HUES64 (cell line): ENCODE measurements around the gene TTC28.

ENCODE experiments used
- H3K27ac ChIP-seq: 2 replicates; pipeline ENCODE4 v1.7.0; 2013; ENCODE audit warnings: low read depth, low read length, inconsistent platforms
- H3K27me3 ChIP-seq: 2 replicates; pipeline ENCODE4 v1.6.1; 2013; ENCODE audit warnings: mild to moderate bottlenecking, low read length; ENCODE audit not compliant: insufficient read depth
- H3K36me3 ChIP-seq: 2 replicates; pipeline ENCODE4 v1.6.1; 2013; ENCODE audit warnings: mild to moderate bottlenecking, low read length; ENCODE audit not compliant: insufficient read depth
- H3K4me1 ChIP-seq: 2 replicates; pipeline ENCODE4 v1.6.1; 2013; ENCODE audit warnings: mild to moderate bottlenecking, low read length, moderate library complexity; ENCODE audit not compliant: insufficient read depth
- H3K4me3 ChIP-seq: 2 replicates; pipeline ENCODE4 v1.5.1; 2013; ENCODE audit warnings: mild to moderate bottlenecking, low read length, moderate library complexity
- H3K9ac ChIP-seq: 2 replicates; pipeline ENCODE4 v1.6.1; 2013; ENCODE audit warnings: mild to moderate bottlenecking, low read depth, low read length
- H3K9me3 ChIP-seq: 2 replicates; pipeline ENCODE4 v1.6.1; 2013; ENCODE audit warnings: low read depth, low read length; ENCODE audit not compliant: insufficient read depth
- WGBS: fragments of 150-250, 120-280 bp; methylation state at CpG from one replicate; pipeline ENCODE4 v1.1.7; 2013; ENCODE audit warnings: missing lambda C conversion rate; 5-methylcytosine and 5-hydroxymethylcytosine counted together

Gene TTC28

DNA sequence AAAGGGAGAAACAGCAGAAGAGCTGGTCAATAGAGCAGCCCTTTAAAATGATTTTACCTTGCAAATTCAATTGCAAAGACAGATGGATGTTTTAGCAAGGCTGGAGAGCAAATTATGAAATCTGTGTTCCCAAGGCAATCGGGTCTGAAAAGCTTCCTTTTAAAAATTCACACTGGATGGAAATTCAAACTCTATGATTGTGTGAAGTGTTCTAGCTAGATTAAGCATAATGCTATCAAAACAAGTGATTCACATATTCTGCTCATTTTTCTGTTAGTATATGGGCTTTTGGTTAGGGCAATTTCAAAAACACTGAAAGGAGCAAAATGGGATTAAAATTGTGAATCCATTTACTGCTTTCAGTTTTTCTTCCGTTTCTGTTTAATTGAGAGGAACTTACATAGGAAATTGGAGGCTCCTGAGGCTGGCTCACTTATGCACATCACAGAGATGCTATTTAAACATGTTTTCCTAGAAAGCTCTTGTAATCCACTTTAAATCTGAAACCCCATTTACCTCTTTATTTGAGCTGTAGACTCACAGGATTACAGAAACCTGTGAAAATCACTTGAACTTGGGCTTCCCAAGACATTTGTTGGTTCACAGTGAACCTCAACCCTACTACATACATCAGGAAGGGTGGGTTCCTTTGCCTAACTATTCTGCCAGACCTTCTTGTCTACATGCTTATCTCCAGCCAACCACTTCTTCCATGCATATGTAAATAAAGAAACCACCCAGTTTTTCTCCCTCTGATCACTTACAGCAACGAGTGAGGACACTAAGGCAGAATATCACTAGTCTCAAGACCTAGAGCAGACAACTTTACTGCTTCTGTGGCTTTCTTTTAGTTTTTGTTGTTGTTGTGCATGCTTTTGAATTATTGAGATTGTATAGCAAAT, 558.7 kb downstream of the TTC28 start:
- H3K27me3 ChIP-seq = no peaks in the 10 kb centered on the region
- no peak overlapping the region for H3K4me3 ChIP-seq
- peaks cover 19% of the 10 kb centered on the region for H3K4me1 ChIP-seq
- H3K27ac ChIP-seq = no peak overlapping the region
- H3K9me3 ChIP-seq = no peaks in the 10 kb centered on the region
- no peaks in the 10 kb centered on the region for H3K36me3 ChIP-seq
- WGBS = 77% methylated on average over 3 of the region's 3 CpGs
- H3K9ac ChIP-seq = no peak overlapping the region

DNA sequence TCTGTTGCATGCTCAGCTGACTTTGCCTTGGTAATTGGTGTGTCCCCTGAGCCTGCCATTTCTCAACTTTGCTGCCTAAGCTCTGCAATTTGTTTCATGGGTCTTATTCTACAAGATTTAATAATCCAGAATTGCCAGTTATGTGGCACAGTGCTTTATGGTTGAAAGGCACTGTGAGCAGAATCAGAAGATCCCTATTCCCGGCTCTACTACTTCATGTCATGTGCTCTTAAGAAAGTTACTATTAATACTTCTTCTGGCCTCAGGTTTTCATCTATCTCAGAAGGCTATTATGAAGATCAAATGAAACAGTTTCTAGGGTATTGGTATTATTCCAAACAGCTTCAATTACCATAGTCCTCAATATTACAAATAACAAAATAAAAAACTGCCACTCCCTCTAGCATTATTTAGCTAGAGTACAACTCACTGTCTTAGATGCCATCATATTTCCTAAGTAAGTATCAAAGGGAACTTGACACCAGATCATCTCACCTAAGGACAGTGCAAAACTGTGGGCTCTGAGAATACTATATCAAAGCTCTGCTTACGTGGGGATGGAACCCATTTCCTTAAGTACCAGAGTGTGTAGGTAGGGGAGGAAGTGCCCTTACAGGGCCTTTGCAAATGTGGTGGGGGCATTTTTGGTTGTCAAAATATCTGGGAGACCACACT, 560.5 kb downstream of the TTC28 start:
- 96% methylated on average over 2 of the region's 2 CpGs for WGBS
- Histone ChIP-seq H3K36me3 (no peaks in the 10 kb centered on the region), H3K27me3 (no peaks in the 10 kb centered on the region), H3K9ac (no peak overlapping the region), H3K4me1 (peaks cover 19% of the 10 kb centered on the region), H3K27ac (no peak overlapping the region), H3K9me3 (no peaks in the 10 kb centered on the region), H3K4me3 (no peak overlapping the region)

GRCh38 chr22:28116219-28116673, 563.4 kb downstream of the TTC28 start:
- H3K9ac ChIP-seq = no peak overlapping the region
- H3K4me3 ChIP-seq = no peak overlapping the region
- 81% methylated on average over 2 of the region's 2 CpGs for WGBS
- H3K27ac ChIP-seq = no peak overlapping the region
- H3K4me1 ChIP-seq = peaks cover 39% of the 10 kb centered on the region
- no peaks in the 10 kb centered on the region for H3K36me3 ChIP-seq
- no peaks in the 10 kb centered on the region for H3K9me3 ChIP-seq
- H3K27me3 ChIP-seq = no peaks in the 10 kb centered on the region

GRCh38 chr22:28115426-28115825, 564.2 kb downstream of the TTC28 start:
- no peaks in the 10 kb centered on the region for H3K9me3 ChIP-seq
- no peaks in the 10 kb centered on the region for H3K36me3 ChIP-seq
- H3K9ac ChIP-seq = no peak overlapping the region
- no peak overlapping the region for H3K4me3 ChIP-seq
- H3K4me1 ChIP-seq = peaks cover 36% of the 10 kb centered on the region
- no peak overlapping the region for H3K27ac ChIP-seq
- WGBS = 98% methylated on average over 4 of the region's 4 CpGs
- no peaks in the 10 kb centered on the region for H3K27me3 ChIP-seq

GRCh38 chr22:28112548-28113043, 567.0 kb downstream of the TTC28 start:
- peaks cover 44% of the 10 kb centered on the region for H3K4me1 ChIP-seq
- no peaks in the 10 kb centered on the region for H3K9me3 ChIP-seq
- H3K9ac ChIP-seq = no peak overlapping the region
- no peaks in the 10 kb centered on the region for H3K27me3 ChIP-seq
- H3K36me3 ChIP-seq = no peaks in the 10 kb centered on the region
- WGBS = 27% methylated on average over 9 of the region's 9 CpGs
- no peak overlapping the region for H3K4me3 ChIP-seq
- peak overlapping the region; percentile 25; the same call in 1 of the 2 replicates for H3K27ac ChIP-seq

- Histone ChIP-seq H3K9ac (no peak overlapping the region), H3K9me3 (no peaks in the 10 kb centered on the region), H3K4me1 (peaks cover 44% of the 10 kb centered on the region), H3K27me3 (no peaks in the 10 kb centered on the region), H3K36me3 (no peaks in the 10 kb centered on the region), H3K27ac (peak overlapping the region; percentile 26; the same call in 1 of the 2 replicates), H3K4me3 (no peak overlapping the region)
- whole genome bisulfite sequencing = 41% methylated on average over 2 of the region's 2 CpGs
Measured at GRCh38 chr22:28112190-28112544, 567.5 kb downstream of the TTC28 start.

- H3K9ac ChIP-seq = no peak overlapping the region
- peaks cover 39% of the 10 kb centered on the region for H3K4me1 ChIP-seq
- 77% methylated on average over 3 of the region's 3 CpGs for whole genome bisulfite sequencing
- peak overlapping the region; percentile 26; the same call in 1 of the 2 replicates for H3K27ac ChIP-seq
- H3K4me3 ChIP-seq = no peak overlapping the region
- H3K36me3 ChIP-seq = no peaks in the 10 kb centered on the region
- H3K9me3 ChIP-seq = no peaks in the 10 kb centered on the region
- H3K27me3 ChIP-seq = no peaks in the 10 kb centered on the region
Measured at GRCh38 chr22:28111501-28112189, 568.0 kb downstream of the TTC28 start.

- Histone ChIP-seq H3K27me3 (no peaks in the 10 kb centered on the region), H3K4me3 (no peak overlapping the region), H3K27ac (no peak overlapping the region), H3K4me1 (peaks cover 36% of the 10 kb centered on the region), H3K9me3 (no peaks in the 10 kb centered on the region), H3K9ac (no peak overlapping the region), H3K36me3 (no peaks in the 10 kb centered on the region)
- 84% methylated on average over 4 of the region's 4 CpGs for WGBS
Measured at GRCh38 chr22:28108851-28109250, 570.8 kb downstream of the TTC28 start.

DNA sequence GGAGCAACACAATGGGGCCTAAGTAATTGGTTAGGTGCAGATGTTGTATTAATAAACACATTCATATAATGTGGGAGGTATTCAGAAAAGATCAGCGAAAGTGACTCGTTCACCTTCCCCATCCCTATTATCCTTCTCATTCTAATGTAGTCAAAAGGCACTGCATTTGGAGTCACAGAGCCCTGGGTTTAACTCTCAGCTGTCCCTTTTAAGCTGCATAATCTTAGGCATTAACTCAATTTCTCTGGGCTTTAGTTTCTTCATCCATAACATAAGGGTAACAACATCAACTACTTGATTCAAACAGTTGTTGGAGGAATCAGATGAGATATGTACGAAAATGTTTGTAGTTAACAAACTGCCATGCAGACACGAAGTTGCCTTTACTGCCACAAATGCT, 573.0 kb downstream of the TTC28 start:
- Histone ChIP-seq H3K9me3 (no peaks in the 10 kb centered on the region), H3K27ac (no peak overlapping the region), H3K4me1 (peaks cover 17% of the 10 kb centered on the region), H3K36me3 (no peaks in the 10 kb centered on the region), H3K27me3 (no peaks in the 10 kb centered on the region), H3K9ac (no peak overlapping the region), H3K4me3 (no peak overlapping the region)
- 95% methylated on average over 4 of the region's 4 CpGs for WGBS

GRCh38 chr22:28105988-28106387, 573.7 kb downstream of the TTC28 start:
- no peak overlapping the region for H3K4me3 ChIP-seq
- H3K9ac ChIP-seq = no peak overlapping the region
- no peaks in the 10 kb centered on the region for H3K9me3 ChIP-seq
- H3K36me3 ChIP-seq = no peaks in the 10 kb centered on the region
- peaks cover 11% of the 10 kb centered on the region; the same call in 1 of the 2 replicates for H3K4me1 ChIP-seq
- H3K27me3 ChIP-seq = no peaks in the 10 kb centered on the region
- no peak overlapping the region for H3K27ac ChIP-seq
- WGBS = 97% methylated on average over 2 of the region's 2 CpGs

DNA sequence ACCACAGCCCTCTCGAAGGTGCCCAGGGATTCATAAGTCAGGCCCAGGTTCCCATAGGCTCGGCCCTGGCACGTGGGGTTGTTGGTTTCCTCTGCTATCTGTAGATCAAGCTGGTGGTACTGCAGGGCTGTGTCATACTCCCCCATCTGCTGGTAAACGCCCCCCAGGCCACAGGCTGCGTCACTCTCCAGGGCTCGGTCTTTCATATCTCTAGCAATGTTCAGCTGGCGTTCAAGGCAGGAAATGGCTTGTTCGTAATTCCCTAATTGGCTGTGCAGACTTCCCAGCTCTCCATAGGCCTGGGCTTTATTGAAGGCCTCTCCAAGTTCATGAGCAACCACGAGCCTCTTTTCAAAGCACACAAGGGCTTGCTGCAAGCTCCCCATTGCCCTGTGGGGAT, 574.2 kb downstream of the TTC28 start:
- H3K4me1 ChIP-seq = peaks cover 9% of the 10 kb centered on the region; the same call in 1 of the 2 replicates
- no peak overlapping the region for H3K27ac ChIP-seq
- no peak overlapping the region for H3K4me3 ChIP-seq
- H3K36me3 ChIP-seq = no peaks in the 10 kb centered on the region
- 95% methylated on average over 9 of the region's 9 CpGs for whole genome bisulfite sequencing
- H3K9ac ChIP-seq = no peak overlapping the region
- no peaks in the 10 kb centered on the region for H3K9me3 ChIP-seq
- H3K27me3 ChIP-seq = no peaks in the 10 kb centered on the region
